Measurements from ENCODE around the gene CTSF. TPM values are rescaled to one million over a fixed set of nuclear protein-coding genes. Genes with fewer than 3 reads are reported as not detected.
"Not testable (repeated sequence)": the region's sequence is repeated elsewhere in the genome, so short reads cannot be mapped to it uniquely, and the experiment has no call there.

The CTSF gene
- total RNA-seq, 1 donor from 2014 or later, result 34.6 TPM

- DNase-seq (ENCODE audit: low spot score in 2 of 2) (no peak), FAIRE-seq (no peak)
These were observed 8.3 kb downstream of the CTSF start for GRCh38 chr11:66559866-66560676.

- DNase-seq (ENCODE audit: low spot score in 2 of 2) (peak in 1 of 2 donors; percentile 73), FAIRE-seq (no peak)
These were observed 9.1 kb downstream of the CTSF start for GRCh38 chr11:66559142-66559865.

- DNase-seq (ENCODE audit: low spot score in 2 of 2) (no peak), FAIRE-seq (no peak)
These were observed 10.6 kb downstream of the CTSF start for GRCh38 chr11:66557733-66558326.

DNA sequence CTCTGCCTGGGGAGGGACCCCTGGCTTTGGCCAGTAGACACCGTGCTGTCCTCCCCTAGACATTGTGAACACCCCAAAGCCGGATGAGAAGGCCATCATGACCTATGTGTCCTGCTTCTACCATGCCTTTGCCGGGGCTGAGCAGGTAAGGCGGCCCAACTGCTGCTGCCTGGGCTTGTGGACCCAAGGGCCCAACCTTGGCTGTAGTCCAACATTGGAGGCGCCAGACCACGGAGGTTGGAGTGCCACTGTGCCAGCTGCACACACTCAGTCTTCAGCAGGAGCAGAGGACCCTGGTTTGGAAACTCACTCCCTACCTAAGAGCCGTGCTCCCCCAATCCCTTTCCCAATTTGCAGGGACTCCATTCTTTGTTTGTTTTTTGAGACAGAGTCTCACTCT lies 12.3 kb downstream of the CTSF start:
- DNase-seq (ENCODE audit: low spot score in 2 of 2), result no peak
- no peak for FAIRE-seq

GRCh38 chr11:66555416-66555815 lies 13.0 kb downstream of the CTSF start:
- FAIRE-seq (no peak), DNase-seq (ENCODE audit: low spot score in 2 of 2) (no peak)

DNA sequence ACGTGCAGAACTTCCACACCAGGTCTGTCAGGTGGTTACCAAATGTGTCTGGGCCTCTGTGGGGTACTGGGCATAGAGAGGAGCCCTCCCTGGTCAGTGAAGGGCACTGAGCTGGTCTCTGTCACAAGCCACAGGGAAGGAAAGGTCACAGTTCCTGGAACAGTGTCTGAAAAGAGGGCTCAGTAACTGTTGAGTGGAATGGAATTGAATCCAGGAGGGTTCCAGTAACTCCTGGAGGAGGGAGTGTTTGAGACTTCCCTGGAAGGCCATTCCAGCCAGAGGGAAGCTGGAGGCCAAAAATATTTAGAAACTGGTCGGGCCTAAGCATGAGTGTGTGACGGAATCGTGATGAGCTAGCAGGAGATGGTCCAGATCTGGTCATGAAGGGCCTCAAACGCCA lies 13.8 kb downstream of the CTSF start:
- FAIRE-seq (no peak), DNase-seq (ENCODE audit: low spot score in 2 of 2) (no peak)

- FAIRE-seq (no peak), DNase-seq (ENCODE audit: low spot score in 2 of 2) (no peak)
These were observed 17.5 kb downstream of the CTSF start for GRCh38 chr11:66550887-66551286.

GRCh38 chr11:66549696-66550095 lies 18.7 kb downstream of the CTSF start:
- no peak for FAIRE-seq

DNA sequence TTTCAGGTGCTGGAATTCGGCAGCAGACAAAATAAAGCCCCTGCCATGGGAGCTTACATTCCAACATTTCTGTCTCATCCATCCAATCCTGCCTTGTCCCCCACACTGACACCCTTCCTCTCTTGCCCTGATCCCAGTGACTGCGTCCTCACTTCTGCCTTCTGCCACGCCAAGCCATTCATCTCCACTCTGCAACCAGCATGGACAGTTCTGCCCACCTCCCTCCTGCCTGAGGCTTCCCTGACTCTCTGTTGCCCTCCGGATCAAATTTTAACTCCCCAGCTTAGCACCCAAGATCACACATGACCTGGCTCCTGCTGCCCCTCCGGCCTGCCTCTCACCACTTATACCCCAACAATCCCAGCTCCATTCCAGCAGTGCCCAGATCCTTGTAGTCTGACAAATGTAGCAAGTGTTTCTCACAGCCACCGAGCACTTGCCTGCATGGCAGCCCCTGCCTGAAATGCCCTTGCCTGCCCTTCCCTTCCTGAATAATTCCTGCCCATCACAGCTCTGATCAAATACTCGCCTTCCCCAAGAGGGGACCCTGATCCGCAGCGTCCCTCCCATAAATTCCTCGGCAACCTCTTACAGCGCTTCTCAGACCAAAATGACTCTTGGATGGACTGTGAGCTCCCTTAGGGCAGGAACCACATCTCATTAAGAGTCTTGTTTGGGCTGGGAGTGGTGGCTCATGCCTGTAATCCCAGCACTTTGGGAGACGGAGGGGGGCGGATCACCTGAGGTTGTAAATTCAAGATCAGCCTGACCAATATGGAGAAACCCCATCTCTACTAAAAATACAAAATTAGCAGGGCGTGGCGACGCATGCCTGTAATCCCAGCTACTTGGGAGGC lies 19.4 kb downstream of the CTSF start:
- no peak for FAIRE-seq
- DNase-seq (ENCODE audit: low spot score in 2 of 2), result no peak

More at GRCh38 chr11:66549696-66550095, 18.7 kb downstream of the CTSF start:
- DNase-seq (ENCODE audit: low spot score in 2 of 2), result no peak

DNA sequence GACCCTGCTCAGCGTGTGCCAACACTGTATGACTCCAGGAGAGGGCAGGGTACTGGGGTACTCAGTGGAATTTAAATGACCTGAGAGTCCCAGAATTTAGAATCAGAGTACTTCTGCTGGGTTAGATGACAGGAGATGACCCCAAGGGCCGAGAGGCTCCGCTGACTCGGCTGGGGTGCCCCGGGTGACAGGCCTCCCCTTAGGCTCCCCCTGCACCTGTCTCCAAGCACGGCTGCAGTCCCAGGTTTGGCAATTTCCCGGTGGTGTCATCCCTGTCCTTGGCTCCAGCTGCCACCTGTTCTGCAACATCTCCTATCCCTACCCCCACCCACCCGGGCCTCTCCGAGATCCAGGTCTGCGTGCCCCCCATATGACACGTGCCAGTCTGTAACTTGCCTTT lies 20.4 kb downstream of the CTSF start:
- DNase-seq (ENCODE audit: low spot score in 2 of 2), result no peak
- FAIRE-seq, result no peak

DNA sequence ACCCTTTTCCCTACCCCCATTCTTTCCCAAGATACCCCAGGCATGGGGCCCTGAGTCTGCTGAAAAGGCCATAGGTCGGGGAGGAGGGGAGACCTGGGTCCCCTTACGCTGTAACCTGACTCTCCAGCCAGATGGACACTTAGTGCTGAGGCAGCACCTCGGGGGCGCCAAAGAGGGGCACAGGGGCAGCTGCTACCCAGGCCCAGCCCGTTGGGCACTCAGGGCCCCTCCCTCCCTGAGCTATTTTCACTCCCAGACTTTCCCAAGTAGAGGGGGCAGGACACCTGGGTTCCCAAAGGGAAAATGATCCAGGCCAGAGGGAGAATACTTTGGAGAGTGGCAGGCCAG lies 20.8 kb downstream of the CTSF start:
- DNase-seq (ENCODE audit: low spot score in 2 of 2), result no peak
- FAIRE-seq, result no peak

DNA sequence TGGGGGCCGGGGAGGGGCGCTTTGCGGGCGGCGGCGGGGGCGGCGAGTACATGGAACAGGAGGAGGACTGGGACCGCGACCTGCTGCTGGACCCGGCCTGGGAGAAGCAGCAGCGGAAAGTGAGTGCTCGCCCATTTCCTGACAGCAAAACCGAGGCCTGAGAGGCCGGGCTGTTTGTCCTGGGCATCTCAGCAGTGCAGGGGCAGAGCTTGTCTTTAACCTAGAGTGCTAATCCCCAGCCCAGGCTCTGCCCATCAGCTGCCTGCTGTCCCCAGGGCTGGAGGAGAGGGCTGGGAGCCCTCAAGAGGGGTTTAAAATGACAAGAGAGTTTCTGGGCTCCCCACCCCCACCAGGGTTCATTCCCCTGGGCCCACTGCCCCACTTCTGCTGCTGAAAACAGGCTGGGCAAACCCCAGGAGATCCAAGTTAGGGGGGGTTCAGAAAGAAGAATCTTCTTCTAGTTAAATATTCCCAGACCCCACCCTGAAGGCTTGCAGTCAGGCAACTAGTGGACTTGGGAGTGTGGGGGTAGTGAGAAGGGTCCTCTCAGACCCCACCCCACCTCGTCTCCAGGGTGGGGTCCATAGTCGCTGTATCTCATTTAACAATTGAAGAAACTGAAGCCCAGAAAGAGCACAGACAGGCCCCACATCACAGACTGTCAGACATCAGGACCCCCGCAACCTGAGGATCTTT lies 21.3 kb downstream of the CTSF start:
- DNase-seq (ENCODE audit: low spot score in 2 of 2) (no peak), FAIRE-seq (no peak)

GRCh38 chr11:66546368-66546965 lies 21.9 kb downstream of the CTSF start, which contains the start of gene ACTN3:
Gene ACTN3, plus strand, starts transcription at chr11:66546903. Its CDS starts 35 bp downstream, at chr11:66546938.
- FAIRE-seq, result no peak

DNA sequence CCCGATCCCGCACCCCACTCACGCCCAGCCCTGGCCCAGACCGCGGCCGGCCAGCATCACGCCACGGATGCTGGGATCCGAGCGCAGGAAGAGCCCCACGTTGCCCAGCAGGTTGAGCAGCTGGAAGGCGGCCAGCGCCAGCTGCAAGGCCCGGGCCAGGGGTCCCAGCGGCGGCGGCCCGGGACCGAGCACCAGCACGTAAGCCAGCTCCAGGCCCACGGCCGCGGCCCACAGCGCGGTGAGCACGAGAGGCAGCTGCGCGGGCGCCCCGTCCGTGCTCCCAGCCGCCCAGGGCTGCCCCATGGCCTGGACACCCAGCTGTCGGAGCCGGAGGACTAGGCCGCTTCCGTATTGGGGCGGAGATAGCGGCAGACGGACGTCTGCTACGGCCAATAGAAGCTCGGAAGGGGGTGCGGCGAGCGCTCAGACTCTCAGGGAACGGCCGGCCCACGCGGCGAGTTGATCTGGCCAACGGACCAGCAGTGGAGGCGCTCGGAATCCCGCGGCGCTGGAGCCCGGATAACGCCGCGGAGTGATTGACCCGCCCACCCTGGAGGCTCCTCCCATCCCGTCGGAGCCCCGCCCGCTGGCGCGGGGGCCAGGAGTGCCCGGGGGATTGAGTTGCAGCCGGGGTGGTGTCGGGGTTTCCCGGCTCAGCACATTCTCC lies 22.6 kb downstream of the CTSF start, which contains the start of gene ZDHHC24:
ZDHHC24 (minus strand) TSS at position 348 of the 667 bp plus-strand sequence; CDS start at position 303, 45 bp downstream.
- DNase-seq (ENCODE audit: low spot score in 2 of 2) (peak; percentile 96 to 98), FAIRE-seq (no peak)

More at GRCh38 chr11:66546368-66546965, 21.9 kb downstream of the CTSF start, which contains the start of gene ACTN3:
- no peak for DNase-seq (ENCODE audit: low spot score in 2 of 2)

DNA sequence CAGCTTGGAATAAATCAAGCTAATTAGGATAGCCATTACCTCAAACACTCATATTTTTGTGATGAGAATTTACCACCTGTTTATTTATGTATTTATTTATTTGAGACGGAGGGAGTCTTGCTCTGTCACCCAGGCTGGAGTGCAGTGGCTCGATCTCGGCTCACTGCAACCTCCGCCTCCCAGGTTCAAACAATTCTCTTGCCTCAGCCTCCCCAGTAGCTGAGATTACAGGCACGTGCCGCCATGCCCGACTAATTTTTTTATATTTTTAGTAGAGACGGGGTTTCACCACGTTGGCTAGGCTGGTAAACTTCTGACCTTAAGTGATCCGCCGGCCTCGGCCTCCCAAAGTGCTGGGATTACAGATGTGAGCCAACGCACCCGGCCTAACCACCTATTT lies 23.5 kb downstream of the CTSF start:
- not testable (repeated sequence) for DNase-seq (ENCODE audit: low spot score in 2 of 2); FAIRE-seq

- no peak for DNase-seq (ENCODE audit: low spot score in 2 of 2)
- no peak for FAIRE-seq
These were observed 24.9 kb downstream of the CTSF start for GRCh38 chr11:66543263-66544107.

DNA sequence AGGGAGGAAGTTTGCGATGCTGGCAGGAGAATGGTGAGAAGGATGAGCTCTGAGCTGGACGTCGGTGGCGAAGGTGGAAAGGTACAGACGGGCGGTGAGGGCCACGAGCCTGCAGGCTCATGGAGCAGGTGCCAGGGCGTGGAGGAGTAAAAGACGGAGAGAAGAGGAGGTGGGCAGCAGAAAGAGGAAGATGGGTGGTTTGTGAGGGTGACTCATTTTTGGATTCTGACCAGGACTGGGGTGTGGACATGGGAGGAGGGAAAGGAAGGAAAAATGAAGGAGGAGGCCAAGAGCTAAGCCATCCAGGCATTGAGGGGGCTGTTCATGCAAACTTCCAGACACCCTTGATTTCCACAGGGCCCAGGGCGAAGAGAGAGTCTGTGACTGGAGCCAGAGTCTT lies 26.0 kb downstream of the CTSF start:
- FAIRE-seq (no peak), DNase-seq (ENCODE audit: low spot score in 2 of 2) (no peak)

DNA sequence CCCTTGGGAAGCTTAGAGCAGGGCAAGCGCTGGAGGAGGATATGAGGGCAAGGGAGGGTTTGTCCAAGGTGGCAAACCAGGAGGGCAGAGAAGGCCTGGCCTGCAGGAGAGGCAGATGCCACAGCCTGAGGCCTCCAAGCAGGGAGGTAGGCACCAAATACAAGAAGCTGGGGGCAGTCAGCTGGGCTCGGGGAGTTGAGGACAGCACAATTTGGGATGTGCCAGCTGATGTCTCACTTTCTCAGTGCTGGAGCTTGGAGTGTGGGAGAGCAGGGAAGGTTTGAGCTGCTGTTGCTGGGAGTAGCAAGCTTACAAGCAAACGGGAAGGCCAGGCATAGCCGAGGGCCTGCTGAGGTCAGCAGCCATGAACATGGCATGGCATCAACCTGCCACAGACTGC lies 26.5 kb downstream of the CTSF start:
- DNase-seq (ENCODE audit: low spot score in 2 of 2) (no peak), FAIRE-seq (no peak)

All from frontal cortex (tissue), 4 donors.